Stomach (tissue), 9 donors: Measurements from ENCODE around the gene LORICRIN. TPM values are rescaled to one million over a fixed set of nuclear protein-coding genes. Genes with fewer than 3 reads are reported as not detected.

Experiments
- DNase-seq, 2 donors: peaks; one replicate each; pipeline versions ENCODE4 v3.0.0 to v3.0.0-alpha.2; 2013 to 2019
- H3K27ac ChIP-seq, 5 donors: fragments of 200-600 bp in 4 of 5; sonication (generic) in 4 of 5; one replicate each; pipeline ENCODE4 v1.5.1; 2013 to 2019; ENCODE audit warnings: mild to moderate bottlenecking in 1 of 5, moderate library complexity in 1 of 5
- H3K27me3 ChIP-seq, 3 donors: fragments of 200-600 bp; sonication (generic); one replicate each; pipeline ENCODE4 v1.5.1; 2017 to 2019; ENCODE audit warnings: mixed run types in 1 of 3
- H3K36me3 ChIP-seq, 4 donors: fragments of 200-600 bp; sonication (generic); 1 replicate in 3 of 4; 2 replicates in 1 of 4; pipeline ENCODE4 v1.5.1; 2016 to 2019
- H3K4me1 ChIP-seq, 4 donors: fragments of 200-600 bp; sonication (generic); one replicate each; pipeline ENCODE4 v1.5.1; 2016 to 2019
- H3K4me3 ChIP-seq, 4 donors: fragments of 200-600 bp; sonication (generic) in 3 of 4; one replicate each; pipeline ENCODE4 v1.5.1; 2016 to 2019; ENCODE audit warnings: mild to moderate bottlenecking in 1 of 4
- H3K9me3 ChIP-seq, 4 donors: fragments of 200-600 bp; sonication (generic); one replicate each; pipeline ENCODE4 v1.5.1; 2016 to 2019
- CTCF ChIP-seq, 7 experiments: fragments of 450-650 bp in 4 of 7; fragments of 200-600 bp in 3 of 7; sonication (generic) in 3 of 7; IDR thresholded peaks; one replicate each; pipeline ENCODE4 v1.5.1; 2016 to 2019; ENCODE audit warnings: antibody characterized with exemption in 7 of 7, control low read depth in 2 of 7, mild to moderate bottlenecking in 1 of 7
- EP300 ChIP-seq: sonication (generic); formaldehyde crosslinking; IDR thresholded peaks from one replicate; pipeline ENCODE4 v1.6.1; 2017; ENCODE audit warnings: antibody characterized with exemption
- POLR2A ChIP-seq, 4 donors: fragments of 450-650 bp; IDR thresholded peaks; one replicate each; pipeline ENCODE4 v1.6.1; 2016; ENCODE audit warnings: antibody characterized with exemption in 4 of 4, control low read depth in 2 of 4, mild to moderate bottlenecking in 1 of 4, moderate library complexity in 1 of 4
- POLR2AphosphoS5 ChIP-seq, 3 donors: sonication (generic); formaldehyde crosslinking; IDR thresholded peaks; one replicate each; pipeline ENCODE4 v1.6.1; 2016; ENCODE audit warnings: antibody characterized with exemption in 3 of 3
- WGBS, 5 donors: extraction: QIAGEN DNeasy Blood & Tissue Kit in 3 of 5; methylation state at CpG; one replicate each; pipeline versions ENCODE4 v1.1.5 to v1.1.7; 2013 to 2018; 5-methylcytosine and 5-hydroxymethylcytosine counted together
- intact Hi-C: fragments of 100-400 bp; cut with DNase I; formaldehyde crosslinking; loops from one replicate; pipeline ENCODE4 v1.15.1; 2023; ENCODE audit warnings: low total_unique reads
- polyA plus RNA-seq, 3 donors: library from polyadenylated mRNA; stranded (reverse); fragments of 200-250 nt; gene quantifications; one replicate each; pipeline ENCODE4 v1.2.3, GENCODE V29; 2013
- total RNA-seq, 5 donors: library from RNA; depleted of rRNA; stranded (reverse); fragments of >200 nt; gene quantifications; one replicate each; pipeline versions ENCODE4 v1.1.0 to v1.2.3, GENCODE V29; 2014 to 2016
- donor health status: healthy with polysubstance abuse.
- donor health status: Bipolar disorder and iron deficiency.
- donor health status: healthy.

Gene LORICRIN
- total and polyA plus RNA-seq, 8 donors, result not detected

- Histone ChIP-seq H3K27ac (no peak overlapping the region), H3K36me3 (no peaks in the 10 kb centered on the region), H3K4me3 (no peak overlapping the region), H3K9me3 (no peaks in the 10 kb centered on the region), H3K27me3 (peaks cover 4 to 33% (median 7%) of the 10 kb centered on the region in 3 donors), H3K4me1 (no peaks in the 10 kb centered on the region)
- WGBS, 5 donors, result 57 to 100% (median 67%) methylated on average over 1 of the region's 1 CpG
- intact Hi-C loops, result no loop called here
- no peak for DNase-seq
- TF ChIP-seq POLR2AphosphoS5 (IDR thresholded peaks at IDR 0.05), result no peak
- TF ChIP-seq CTCF (IDR thresholded peaks at IDR 0.05), result no peak
- no peak for TF ChIP-seq POLR2A (IDR thresholded peaks at IDR 0.05)
- TF ChIP-seq EP300, result no peak
Measured at GRCh38 chr1:153272186-153272585, 12.7 kb downstream of the LORICRIN start.

- Histone ChIP-seq H3K27ac (no peak overlapping the region), H3K9me3 (no peaks in the 10 kb centered on the region), H3K27me3 (peaks cover 0 to 25% (median 0%) of the 10 kb centered on the region in 3 donors), H3K36me3 (no peaks in the 10 kb centered on the region), H3K4me3 (no peak overlapping the region), H3K4me1 (no peaks in the 10 kb centered on the region)
- peak; percentile 51 to 57 for DNase-seq
- intact Hi-C loops, result no loop called here
- WGBS, 5 donors, result 7 to 11% (median 9%) methylated on average over 2 of the region's 2 CpGs
- TF ChIP-seq EP300, result no peak
- TF ChIP-seq POLR2AphosphoS5 (IDR thresholded peaks at IDR 0.05), result peak in 1 of 3 donors; percentile 4
- no peak for TF ChIP-seq POLR2A (IDR thresholded peaks at IDR 0.05)
- TF ChIP-seq CTCF (IDR thresholded peaks at IDR 0.05), result peak in 5 of 7 experiments; percentile 29 to 58 (median 44)
Measured at GRCh38 chr1:153277852-153278251, 18.4 kb downstream of the LORICRIN start.

- intact Hi-C loops, result no loop called here
- no peaks in the 10 kb centered on the region for H3K36me3 ChIP-seq
- no peak overlapping the region for H3K4me3 ChIP-seq
- WGBS, 5 donors, result 55 to 69% (median 66%) methylated on average over 10 to 11 of the region's 11 CpGs
- no peak overlapping the region for H3K27ac ChIP-seq
- H3K27me3 ChIP-seq, result peaks cover 0 to 30% (median 5%) of the 10 kb centered on the region in 3 donors
- H3K9me3 ChIP-seq, result no peaks in the 10 kb centered on the region
- TF ChIP-seq CTCF (IDR thresholded peaks at IDR 0.05) (peak in 3 of 7 experiments; percentile 10 to 20 (median 17)), POLR2A (IDR thresholded peaks at IDR 0.05) (no peak)
- peak in 1 of 2 donors; percentile 19 for DNase-seq
- H3K4me1 ChIP-seq, result no peaks in the 10 kb centered on the region
Measured at GRCh38 chr1:153288634-153289275, 29.3 kb downstream of the LORICRIN start.

GRCh38 chr1:153291514-153291913 is 32.0 kb downstream of the LORICRIN start:
- 76 to 89% (median 85%) methylated on average over 5 of the region's 5 CpGs for WGBS, 5 donors
- Histone ChIP-seq H3K4me3 (no peak overlapping the region), H3K36me3 (no peaks in the 10 kb centered on the region), H3K9me3 (no peaks in the 10 kb centered on the region), H3K27me3 (peaks cover 0 to 54% (median 10%) of the 10 kb centered on the region in 3 donors), H3K4me1 (no peaks in the 10 kb centered on the region), H3K27ac (no peak overlapping the region)
- DNase-seq, result no peak
- TF ChIP-seq POLR2AphosphoS5 (IDR thresholded peaks at IDR 0.05), result no peak
- TF ChIP-seq POLR2A (IDR thresholded peaks at IDR 0.05), result no peak
- no peak for TF ChIP-seq CTCF (IDR thresholded peaks at IDR 0.05)
- TF ChIP-seq EP300, result no peak
- intact Hi-C loops, result no loop called here
